Upper lobe of left lung (tissue), 4 donors: ENCODE measurements around the gene SLC25A22.

Source experiments
- POLR2A ChIP-seq, 4 donors: fragments of 450-650 bp; IDR thresholded peaks; one replicate each; pipeline ENCODE4 v1.5.1; 2016 to 2017; ENCODE audit warnings: antibody characterized with exemption in 4 of 4, mild to moderate bottlenecking in 2 of 4
- POLR2AphosphoS5 ChIP-seq, 2 donors: sonication (generic); formaldehyde crosslinking; IDR thresholded peaks; one replicate each; pipeline ENCODE4 v1.5.1; 2017; ENCODE audit warnings: antibody characterized with exemption in 2 of 2
- TF ChIP-seq, protein P1 (sequence below), 6 experiments: fragments of 450-650 bp in 4 of 6; fragments of 200-600 bp in 2 of 6; sonication (generic) in 2 of 6; IDR thresholded peaks; one replicate each; pipeline ENCODE4 v1.5.1; 2016 to 2019; ENCODE audit warnings: antibody characterized with exemption in 6 of 6

- TF ChIP-seq POLR2A (IDR thresholded peaks at IDR 0.05) (no peak), POLR2AphosphoS5 (IDR thresholded peaks at IDR 0.05) (no peak)
- TF ChIP-seq, protein P1, sequence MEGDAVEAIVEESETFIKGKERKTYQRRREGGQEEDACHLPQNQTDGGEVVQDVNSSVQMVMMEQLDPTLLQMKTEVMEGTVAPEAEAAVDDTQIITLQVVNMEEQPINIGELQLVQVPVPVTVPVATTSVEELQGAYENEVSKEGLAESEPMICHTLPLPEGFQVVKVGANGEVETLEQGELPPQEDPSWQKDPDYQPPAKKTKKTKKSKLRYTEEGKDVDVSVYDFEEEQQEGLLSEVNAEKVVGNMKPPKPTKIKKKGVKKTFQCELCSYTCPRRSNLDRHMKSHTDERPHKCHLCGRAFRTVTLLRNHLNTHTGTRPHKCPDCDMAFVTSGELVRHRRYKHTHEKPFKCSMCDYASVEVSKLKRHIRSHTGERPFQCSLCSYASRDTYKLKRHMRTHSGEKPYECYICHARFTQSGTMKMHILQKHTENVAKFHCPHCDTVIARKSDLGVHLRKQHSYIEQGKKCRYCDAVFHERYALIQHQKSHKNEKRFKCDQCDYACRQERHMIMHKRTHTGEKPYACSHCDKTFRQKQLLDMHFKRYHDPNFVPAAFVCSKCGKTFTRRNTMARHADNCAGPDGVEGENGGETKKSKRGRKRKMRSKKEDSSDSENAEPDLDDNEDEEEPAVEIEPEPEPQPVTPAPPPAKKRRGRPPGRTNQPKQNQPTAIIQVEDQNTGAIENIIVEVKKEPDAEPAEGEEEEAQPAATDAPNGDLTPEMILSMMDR (IDR thresholded peaks at IDR 0.05), result no peak
These were observed 39.9 kb upstream of the SLC25A22 start for GRCh38 chr11:837990-838307.
